A673 (cell line): ENCODE measurements around the gene SNAP47.

ENCODE experiments used
- EZH2 ChIP-seq: fragments of 200-600 bp; sonication (generic); IDR thresholded peaks from 2 replicates; pipeline ENCODE4 v1.6.1; 2017; ENCODE audit warnings: borderline replicate concordance, low read depth, mild to moderate bottlenecking, mixed read lengths, antibody characterized with exemption, low read length; ENCODE audit not compliant: poor library complexity, severe bottlenecking
- TF ChIP-seq, protein P1 (sequence below): fragments of 300-800, 200-600 bp; sonication (generic); conservative IDR thresholded peaks from 2 replicates; pipeline ENCODE4 v1.5.1; 2017; ENCODE audit warnings: low read depth, mild to moderate bottlenecking, antibody characterized with exemption, low read length, moderate library complexity, mixed read lengths

GRCh38 chr1:227731696-227732585 lies 3.3 kb upstream of the SNAP47 start:
- TF ChIP-seq, protein P1, sequence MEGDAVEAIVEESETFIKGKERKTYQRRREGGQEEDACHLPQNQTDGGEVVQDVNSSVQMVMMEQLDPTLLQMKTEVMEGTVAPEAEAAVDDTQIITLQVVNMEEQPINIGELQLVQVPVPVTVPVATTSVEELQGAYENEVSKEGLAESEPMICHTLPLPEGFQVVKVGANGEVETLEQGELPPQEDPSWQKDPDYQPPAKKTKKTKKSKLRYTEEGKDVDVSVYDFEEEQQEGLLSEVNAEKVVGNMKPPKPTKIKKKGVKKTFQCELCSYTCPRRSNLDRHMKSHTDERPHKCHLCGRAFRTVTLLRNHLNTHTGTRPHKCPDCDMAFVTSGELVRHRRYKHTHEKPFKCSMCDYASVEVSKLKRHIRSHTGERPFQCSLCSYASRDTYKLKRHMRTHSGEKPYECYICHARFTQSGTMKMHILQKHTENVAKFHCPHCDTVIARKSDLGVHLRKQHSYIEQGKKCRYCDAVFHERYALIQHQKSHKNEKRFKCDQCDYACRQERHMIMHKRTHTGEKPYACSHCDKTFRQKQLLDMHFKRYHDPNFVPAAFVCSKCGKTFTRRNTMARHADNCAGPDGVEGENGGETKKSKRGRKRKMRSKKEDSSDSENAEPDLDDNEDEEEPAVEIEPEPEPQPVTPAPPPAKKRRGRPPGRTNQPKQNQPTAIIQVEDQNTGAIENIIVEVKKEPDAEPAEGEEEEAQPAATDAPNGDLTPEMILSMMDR: no peak
- no peak for TF ChIP-seq EZH2
